Astrocyte (in vitro differentiated cells and primary cell): ENCODE data around the gene ZNF415. TPM values are rescaled to one million over a fixed set of nuclear protein-coding genes. Genes with fewer than 3 reads are reported as not detected.

Experiments
- DNase-seq: peaks from one replicate; pipeline ENCODE4 v3.0.0-alpha.2; 2010; ENCODE audit warnings: low read depth
- FAIRE-seq: peaks from 2 replicates; lab custom pipeline; 2011; peaks lifted over from hg19 to GRCh38; lab: Jason Lieb, UNC
- H2AFZ ChIP-seq: 2 replicates; pipeline ENCODE4 v1.6.0; 2012; ENCODE audit warnings: low read depth, low read length, inconsistent platforms
- H3K27ac ChIP-seq: 2 replicates; pipeline ENCODE4 v1.5.1; 2011; ENCODE audit warnings: low read depth, low read length, inconsistent platforms
- H3K27me3 ChIP-seq: 2 replicates; pipeline ENCODE4 v1.6.0; 2011; ENCODE audit warnings: low read length, inconsistent platforms; ENCODE audit not compliant: insufficient read depth
- H3K36me3 ChIP-seq: 2 replicates; pipeline ENCODE4 v1.5.1; 2011; ENCODE audit warnings: low read length, inconsistent platforms; ENCODE audit not compliant: insufficient read depth
- H3K4me1 ChIP-seq: 2 replicates; pipeline ENCODE4 v1.5.1; 2011; ENCODE audit warnings: low read length, inconsistent platforms; ENCODE audit not compliant: insufficient read depth
- H3K4me2 ChIP-seq: 2 replicates; pipeline ENCODE4 v1.6.0; 2012; ENCODE audit warnings: low read length, inconsistent platforms
- H3K4me3 ChIP-seq: 2 replicates; pipeline ENCODE4 v1.5.1; 2011; ENCODE audit warnings: low read depth, mild to moderate bottlenecking, low read length, inconsistent platforms; ENCODE audit not compliant: insufficient read depth
- H3K79me2 ChIP-seq: 2 replicates; pipeline ENCODE4 v1.6.0; 2012; ENCODE audit warnings: mild to moderate bottlenecking, low read length, inconsistent platforms; ENCODE audit not compliant: insufficient read depth
- H3K9ac ChIP-seq: 2 replicates; pipeline ENCODE4 v1.6.0; 2012; ENCODE audit warnings: mild to moderate bottlenecking, low read length, inconsistent platforms
- H3K9me3 ChIP-seq: 2 replicates; pipeline ENCODE4 v1.5.1; 2012; ENCODE audit warnings: low read depth, mild to moderate bottlenecking, low read length, inconsistent platforms; ENCODE audit not compliant: insufficient read depth
- H4K20me1 ChIP-seq: 2 replicates; pipeline ENCODE4 v1.6.0; 2012; ENCODE audit warnings: low read length, inconsistent platforms; ENCODE audit not compliant: insufficient read depth
- H3K27ac Mint-ChIP-seq: one replicate; pipeline ENCODE4 v1.8.0; 2021; ENCODE audit warnings: mild to moderate bottlenecking, mixed read lengths; ENCODE audit not compliant: unreplicated experiment
- H3K27me3 Mint-ChIP-seq: one replicate; pipeline ENCODE4 v1.8.0; 2021; ENCODE audit warnings: low read depth, mixed read lengths; ENCODE audit not compliant: unreplicated experiment
- H3K36me3 Mint-ChIP-seq: one replicate; pipeline ENCODE4 v1.8.0; 2021; ENCODE audit warnings: low read depth, mixed read lengths; ENCODE audit not compliant: unreplicated experiment
- H3K4me1 Mint-ChIP-seq: one replicate; pipeline ENCODE4 v1.8.0; 2021; ENCODE audit warnings: low read depth, mixed read lengths; ENCODE audit not compliant: unreplicated experiment
- H3K4me3 Mint-ChIP-seq: one replicate; pipeline ENCODE4 v1.8.0; 2021; ENCODE audit warnings: mild to moderate bottlenecking, moderate library complexity, mixed read lengths; ENCODE audit not compliant: unreplicated experiment
- H3K9me3 Mint-ChIP-seq: one replicate; pipeline ENCODE4 v1.8.0; 2021; ENCODE audit warnings: mild to moderate bottlenecking, mixed read lengths; ENCODE audit not compliant: unreplicated experiment
- EZH2 ChIP-seq: IDR thresholded peaks from 2 replicates; pipeline ENCODE4 v1.6.1; 2012; ENCODE audit warnings: mild to moderate bottlenecking, low read length, inconsistent platforms; ENCODE audit not compliant: insufficient read depth
- total RNA-seq: library from RNA; stranded (reverse); gene quantifications from 2 replicates; pipeline ENCODE4 v1.2.1, GENCODE V29; 2021
- TF ChIP-seq, protein P1 (sequence below): IDR thresholded peaks from 2 replicates; pipeline ENCODE4 v1.5.1; 2011; ENCODE audit warnings: low read depth, mild to moderate bottlenecking, inconsistent platforms, low read length, moderate library complexity; ENCODE audit not compliant: insufficient read depth

Gene ZNF415
- total RNA-seq, 1 donor from 2014 or later: 8.7 TPM

DNA sequence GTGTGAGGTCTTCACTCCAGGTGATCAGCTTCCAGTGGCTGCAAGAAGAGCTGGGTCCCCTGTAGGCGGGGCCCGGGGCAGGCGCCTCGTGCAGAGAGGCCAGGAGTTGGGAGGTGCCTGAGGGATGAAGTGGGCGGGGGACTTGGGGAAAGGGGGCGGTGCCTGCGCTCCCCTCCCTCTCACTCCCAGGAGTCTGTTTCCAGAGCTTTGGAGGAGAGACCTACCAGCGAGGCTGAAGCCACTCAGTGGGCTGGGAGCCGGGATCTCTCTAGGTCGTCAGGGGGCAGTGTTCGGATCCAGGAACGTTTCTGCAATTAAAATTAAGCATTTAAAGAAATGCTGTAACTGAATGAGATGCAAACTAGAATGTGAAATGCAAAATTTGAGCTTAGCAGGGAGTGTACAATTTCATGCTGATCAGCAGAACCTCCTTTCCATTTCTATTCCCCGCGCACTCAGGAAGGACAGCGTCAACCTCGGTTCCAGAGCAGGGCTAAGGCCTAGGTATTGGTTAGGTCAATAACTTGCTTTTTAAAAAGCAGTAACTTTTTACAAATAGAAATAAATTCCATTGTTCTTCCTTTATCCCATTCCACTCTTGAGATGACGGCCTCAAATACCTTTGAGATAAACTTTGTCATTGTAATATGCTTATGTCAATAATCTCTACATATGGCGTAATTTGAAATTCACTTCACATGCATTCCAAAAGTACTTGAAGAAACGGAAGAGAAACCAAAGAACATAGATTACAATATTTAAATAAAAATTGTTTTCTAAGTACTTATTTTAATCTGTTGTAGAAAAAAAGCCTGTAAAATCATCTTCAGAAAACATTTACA, 41.1 kb downstream of the ZNF415 start:
- H3K9me3 Mint-ChIP-seq: peaks cover 2% of the 10 kb centered on the region
- Histone ChIP-seq H3K36me3 (peaks cover 10% of the 10 kb centered on the region), H3K4me1 (no peaks in the 10 kb centered on the region), H4K20me1 (no peaks in the 10 kb centered on the region), H3K4me2 (no peak overlapping the region), H3K27ac (no peak overlapping the region), H2AFZ (no peak overlapping the region), H3K9ac (no peak overlapping the region), H3K79me2 (peaks cover 10% of the 10 kb centered on the region), H3K9me3 (no peaks in the 10 kb centered on the region), H3K27me3 (no peaks in the 10 kb centered on the region), H3K4me3 (no peak overlapping the region)
- FAIRE-seq (no peak), DNase-seq (no peak)
- H3K4me1 Mint-ChIP-seq: no peaks in the 10 kb centered on the region
- peaks cover 37% of the 10 kb centered on the region for H3K36me3 Mint-ChIP-seq
- no peak overlapping the region for H3K27ac Mint-ChIP-seq
- no peaks in the 10 kb centered on the region for H3K27me3 Mint-ChIP-seq
- TF ChIP-seq, protein P1, sequence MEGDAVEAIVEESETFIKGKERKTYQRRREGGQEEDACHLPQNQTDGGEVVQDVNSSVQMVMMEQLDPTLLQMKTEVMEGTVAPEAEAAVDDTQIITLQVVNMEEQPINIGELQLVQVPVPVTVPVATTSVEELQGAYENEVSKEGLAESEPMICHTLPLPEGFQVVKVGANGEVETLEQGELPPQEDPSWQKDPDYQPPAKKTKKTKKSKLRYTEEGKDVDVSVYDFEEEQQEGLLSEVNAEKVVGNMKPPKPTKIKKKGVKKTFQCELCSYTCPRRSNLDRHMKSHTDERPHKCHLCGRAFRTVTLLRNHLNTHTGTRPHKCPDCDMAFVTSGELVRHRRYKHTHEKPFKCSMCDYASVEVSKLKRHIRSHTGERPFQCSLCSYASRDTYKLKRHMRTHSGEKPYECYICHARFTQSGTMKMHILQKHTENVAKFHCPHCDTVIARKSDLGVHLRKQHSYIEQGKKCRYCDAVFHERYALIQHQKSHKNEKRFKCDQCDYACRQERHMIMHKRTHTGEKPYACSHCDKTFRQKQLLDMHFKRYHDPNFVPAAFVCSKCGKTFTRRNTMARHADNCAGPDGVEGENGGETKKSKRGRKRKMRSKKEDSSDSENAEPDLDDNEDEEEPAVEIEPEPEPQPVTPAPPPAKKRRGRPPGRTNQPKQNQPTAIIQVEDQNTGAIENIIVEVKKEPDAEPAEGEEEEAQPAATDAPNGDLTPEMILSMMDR: no peak
- no peak for TF ChIP-seq EZH2
- no peak overlapping the region for H3K4me3 Mint-ChIP-seq

DNA sequence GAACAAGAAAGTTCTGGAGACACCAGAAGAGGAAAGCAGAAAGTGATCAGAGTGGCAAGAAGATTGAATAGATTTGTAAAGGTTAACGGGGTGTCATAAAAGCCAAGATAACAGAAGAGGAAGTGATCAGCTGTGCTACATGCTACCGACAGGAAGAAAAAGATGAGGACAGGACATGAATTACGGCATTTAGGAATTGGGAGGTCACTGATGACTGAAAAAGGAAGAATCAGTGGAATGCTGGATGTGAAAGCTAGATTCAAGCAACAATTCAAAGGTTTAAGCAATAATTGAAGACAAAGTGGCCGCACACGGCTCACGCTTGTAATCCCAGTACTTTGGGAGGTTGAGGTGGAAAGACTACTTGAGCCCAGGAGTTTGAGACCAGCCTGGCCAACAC, 44.6 kb downstream of the ZNF415 start:
- TF ChIP-seq, protein P1: no peak
- TF ChIP-seq EZH2: no peak
- Histone ChIP-seq H3K9ac (no peak overlapping the region), H2AFZ (no peak overlapping the region), H4K20me1 (no peaks in the 10 kb centered on the region), H3K36me3 (peaks cover 25% of the 10 kb centered on the region), H3K4me2 (no peak overlapping the region), H3K79me2 (no peaks in the 10 kb centered on the region), H3K9me3 (no peaks in the 10 kb centered on the region), H3K4me1 (no peaks in the 10 kb centered on the region), H3K27ac (no peak overlapping the region), H3K4me3 (no peak overlapping the region), H3K27me3 (no peaks in the 10 kb centered on the region)
- DNase-seq (no peak), FAIRE-seq (no peak)
- Mint-ChIP-seq H3K36me3 (peaks cover 56% of the 10 kb centered on the region), H3K27me3 (no peaks in the 10 kb centered on the region), H3K27ac (no peak overlapping the region), H3K9me3 (peaks cover 2% of the 10 kb centered on the region), H3K4me1 (no peaks in the 10 kb centered on the region), H3K4me3 (no peak overlapping the region)

DNA sequence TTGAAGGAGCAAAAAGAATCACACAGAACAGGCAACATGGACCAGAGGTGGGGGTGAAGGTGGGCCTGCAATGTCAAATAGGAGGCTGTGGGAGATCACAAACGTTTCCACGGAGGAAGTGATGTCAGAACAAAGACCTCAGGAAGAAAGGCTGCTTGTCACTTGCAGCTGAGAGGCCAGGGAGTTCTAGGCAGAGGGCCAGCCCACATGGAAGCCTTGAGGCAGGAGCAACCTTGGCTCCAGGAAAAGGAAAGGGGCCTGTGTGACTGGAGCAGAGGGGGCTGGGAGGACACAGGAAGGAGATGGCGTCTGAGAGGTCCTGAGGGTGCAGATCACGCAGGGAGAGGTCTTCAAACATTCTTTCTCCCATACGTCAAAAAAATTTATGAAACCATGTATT, 45.8 kb downstream of the ZNF415 start:
- H3K4me1 Mint-ChIP-seq: no peaks in the 10 kb centered on the region
- FAIRE-seq (no peak), DNase-seq (no peak)
- Histone ChIP-seq H3K4me3 (no peak overlapping the region), H2AFZ (no peak overlapping the region), H3K9me3 (no peaks in the 10 kb centered on the region), H4K20me1 (no peaks in the 10 kb centered on the region), H3K27me3 (no peaks in the 10 kb centered on the region), H3K4me1 (no peaks in the 10 kb centered on the region), H3K79me2 (no peaks in the 10 kb centered on the region), H3K36me3 (peaks cover 25% of the 10 kb centered on the region), H3K4me2 (no peak overlapping the region), H3K27ac (peak overlapping the region; percentile 4), H3K9ac (no peak overlapping the region)
- H3K9me3 Mint-ChIP-seq: peaks cover 2% of the 10 kb centered on the region
- H3K4me3 Mint-ChIP-seq: no peak overlapping the region
- TF ChIP-seq, protein P1: no peak
- TF ChIP-seq EZH2: no peak
- no peaks in the 10 kb centered on the region for H3K27me3 Mint-ChIP-seq
- peaks cover 59% of the 10 kb centered on the region for H3K36me3 Mint-ChIP-seq
- peak overlapping the region; percentile 34 for H3K27ac Mint-ChIP-seq
